Upper lobe of left lung (tissue), 4 donors: ENCODE data around the gene LSM12.

Experiments
- CTCF ChIP-seq, 6 experiments: fragments of 450-650 bp in 4 of 6; fragments of 200-600 bp in 2 of 6; sonication (generic) in 2 of 6; IDR thresholded peaks; one replicate each; pipeline ENCODE4 v1.5.1; 2016 to 2019; ENCODE audit warnings: antibody characterized with exemption in 6 of 6
- EP300 ChIP-seq, 4 donors: sonication (generic); formaldehyde crosslinking; IDR thresholded peaks; one replicate each; pipeline ENCODE4 v1.5.1; 2017; ENCODE audit warnings: antibody characterized with exemption in 4 of 4, control low read depth in 2 of 4
- POLR2A ChIP-seq, 4 donors: fragments of 450-650 bp; IDR thresholded peaks; one replicate each; pipeline ENCODE4 v1.5.1; 2016 to 2017; ENCODE audit warnings: antibody characterized with exemption in 4 of 4, mild to moderate bottlenecking in 2 of 4
- POLR2AphosphoS5 ChIP-seq, 2 donors: sonication (generic); formaldehyde crosslinking; IDR thresholded peaks; one replicate each; pipeline ENCODE4 v1.5.1; 2017; ENCODE audit warnings: antibody characterized with exemption in 2 of 2

GRCh38 chr17:44065668-44066203, 735 bp downstream of the LSM12 start:
- TF ChIP-seq CTCF (IDR thresholded peaks at IDR 0.05) (no peak), POLR2AphosphoS5 (IDR thresholded peaks at IDR 0.05) (no peak), POLR2A (IDR thresholded peaks at IDR 0.05) (no peak), EP300 (IDR thresholded peaks at IDR 0.05) (no peak)
